GM15510 (cell line): ENCODE results near the gene HOXD13.

Experiments used
- POLR2A ChIP-seq: IDR thresholded peaks from 3 replicates; pipeline ENCODE4 v1.6.1; 2011; ENCODE audit warnings: borderline replicate concordance; ENCODE audit not compliant: insufficient read length; ENCODE audit errors: extremely low read depth

The HOXD13 gene

GRCh38 chr2:176096243-176096985 is 3.9 kb downstream of the HOXD13 start:
- TF ChIP-seq POLR2A: no peak

- TF ChIP-seq POLR2A: no peak
Measured at GRCh38 chr2:176096986-176097819, 4.7 kb downstream of the HOXD13 start.

- no peak for TF ChIP-seq POLR2A
Measured at GRCh38 chr2:176097820-176098365, 5.4 kb downstream of the HOXD13 start.

GRCh38 chr2:176098366-176099158 is 6.0 kb downstream of the HOXD13 start:
- TF ChIP-seq POLR2A: no peak

GRCh38 chr2:176099159-176099727 is 6.7 kb downstream of the HOXD13 start:
- no peak for TF ChIP-seq POLR2A

GRCh38 chr2:176099728-176100546 is 7.4 kb downstream of the HOXD13 start, which contains the start of gene HOXD12:
HOXD12 (plus strand) TSS chr2:176099795; CDS start chr2:176099802, 7 bp downstream.
- no peak for TF ChIP-seq POLR2A

- no peak for TF ChIP-seq POLR2A
Measured at GRCh38 chr2:176100547-176101140, 8.1 kb downstream of the HOXD13 start.

GRCh38 chr2:176101216-176101830 is 8.8 kb downstream of the HOXD13 start:
- no peak for TF ChIP-seq POLR2A

- no peak for TF ChIP-seq POLR2A
Measured at GRCh38 chr2:176101842-176102241, 9.3 kb downstream of the HOXD13 start.

GRCh38 chr2:176102309-176102866 is 9.9 kb downstream of the HOXD13 start:
- TF ChIP-seq POLR2A: no peak

- TF ChIP-seq POLR2A: no peak
Measured at GRCh38 chr2:176103194-176103593, 10.7 kb downstream of the HOXD13 start.

- no peak for TF ChIP-seq POLR2A
Measured at GRCh38 chr2:176103742-176104315, 11.3 kb downstream of the HOXD13 start.
